ENCODE measurements around the gene ME1.

The ME1 gene

GRCh38 chr6:83247471-83247870 is 183.4 kb downstream of the ME1 start:
- Histone ChIP-seq H3K9me3 (ENCODE audit: control insufficient read depth in 1 of 2, low read length in 2 of 2) (no peaks in the 10 kb centered on the region), H3K27ac (ENCODE audit: low read depth, low read length) (no peak overlapping the region), H3K9ac (ENCODE audit: low read depth in 1 of 2, low read length in 2 of 2) (no peak overlapping the region), H3K27me3 (ENCODE audit: control insufficient read depth in 1 of 2, insufficient read depth in 2 of 2, low read length in 2 of 2) (no peaks in the 10 kb centered on the region), H3K4me3 (ENCODE audit: low read depth in 1 of 2, low read length in 2 of 2) (no peak overlapping the region), H3K36me3 (ENCODE audit: control insufficient read depth in 1 of 2, insufficient read depth in 2 of 2, low read length in 2 of 2) (peaks cover 3 to 9% of the 10 kb centered on the region in 2 donors), H3K4me1 (ENCODE audit: control insufficient read depth in 1 of 2, insufficient read depth in 2 of 2, low read length in 2 of 2) (no peaks in the 10 kb centered on the region)

DNA sequence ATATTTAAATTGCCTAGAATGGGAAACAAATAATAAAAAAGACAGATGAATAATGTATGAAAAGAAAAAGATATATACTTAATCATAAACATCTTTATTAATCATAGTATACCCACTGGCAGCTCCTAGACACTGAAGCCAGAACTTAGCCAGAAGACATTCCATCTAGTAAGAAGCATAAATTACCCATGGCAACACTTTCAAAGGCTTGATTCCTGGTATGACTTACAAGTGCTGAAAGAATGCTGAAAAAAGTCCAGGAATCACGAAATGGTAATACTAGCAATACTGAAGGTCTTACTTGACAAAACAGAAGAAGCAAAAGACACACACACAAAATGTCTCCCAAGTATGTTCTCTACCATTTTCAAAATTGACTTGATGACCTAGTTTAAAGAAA is 199.7 kb downstream of the ME1 start:
- Histone ChIP-seq H3K36me3 (ENCODE audit: control insufficient read depth in 1 of 2, insufficient read depth in 2 of 2, low read length in 2 of 2) (peaks cover 0 to 3% of the 10 kb centered on the region in 2 donors), H3K27me3 (ENCODE audit: control insufficient read depth in 1 of 2, insufficient read depth in 2 of 2, low read length in 2 of 2) (no peaks in the 10 kb centered on the region), H3K9ac (ENCODE audit: low read depth in 1 of 2, low read length in 2 of 2) (no peak overlapping the region), H3K9me3 (ENCODE audit: control insufficient read depth in 1 of 2, low read length in 2 of 2) (no peaks in the 10 kb centered on the region), H3K4me3 (ENCODE audit: low read depth in 1 of 2, low read length in 2 of 2) (no peak overlapping the region), H3K27ac (ENCODE audit: low read depth, low read length) (no peak overlapping the region), H3K4me1 (ENCODE audit: control insufficient read depth in 1 of 2, insufficient read depth in 2 of 2, low read length in 2 of 2) (no peaks in the 10 kb centered on the region)

DNA sequence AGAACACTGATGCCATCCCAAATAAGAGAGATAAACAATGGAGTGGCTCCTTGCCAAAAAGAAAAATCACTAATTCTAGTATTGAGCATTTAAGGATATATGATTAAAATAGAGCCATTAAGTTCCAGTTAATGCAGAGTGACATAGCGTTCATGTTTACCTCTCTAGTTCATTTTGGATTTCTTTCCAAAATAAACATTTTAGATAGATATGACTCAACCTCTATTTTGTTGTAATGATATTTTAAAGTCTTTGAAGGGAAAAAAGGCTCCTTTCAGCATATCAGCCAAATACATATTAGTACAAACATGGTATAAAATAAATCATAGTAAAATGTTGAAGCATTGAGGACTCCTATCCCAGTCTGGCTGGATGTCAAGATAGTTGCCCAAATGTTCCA is 204.3 kb downstream of the ME1 start:
- H3K4me3 ChIP-seq (ENCODE audit: low read depth in 1 of 2, low read length in 2 of 2) = no peak overlapping the region
- no peak overlapping the region for H3K9ac ChIP-seq (ENCODE audit: low read depth in 1 of 2, low read length in 2 of 2)
- no peaks in the 10 kb centered on the region for H3K4me1 ChIP-seq (ENCODE audit: control insufficient read depth in 1 of 2, insufficient read depth in 2 of 2, low read length in 2 of 2)
- H3K27ac ChIP-seq (ENCODE audit: low read depth, low read length) = no peak overlapping the region
- peaks cover 0 to 9% of the 10 kb centered on the region in 2 donors for H3K36me3 ChIP-seq (ENCODE audit: control insufficient read depth in 1 of 2, insufficient read depth in 2 of 2, low read length in 2 of 2)
- H3K27me3 ChIP-seq (ENCODE audit: control insufficient read depth in 1 of 2, insufficient read depth in 2 of 2, low read length in 2 of 2) = no peaks in the 10 kb centered on the region
- H3K9me3 ChIP-seq (ENCODE audit: control insufficient read depth in 1 of 2, low read length in 2 of 2) = no peaks in the 10 kb centered on the region

GRCh38 chr6:83221889-83222479 is 208.9 kb downstream of the ME1 start:
- H3K9me3 ChIP-seq (ENCODE audit: control insufficient read depth in 1 of 2, low read length in 2 of 2) = no peaks in the 10 kb centered on the region
- H3K27me3 ChIP-seq (ENCODE audit: control insufficient read depth in 1 of 2, insufficient read depth in 2 of 2, low read length in 2 of 2) = no peaks in the 10 kb centered on the region
- H3K27ac ChIP-seq (ENCODE audit: low read depth, low read length) = no peak overlapping the region
- no peak overlapping the region for H3K9ac ChIP-seq (ENCODE audit: low read depth in 1 of 2, low read length in 2 of 2)
- peaks cover 0 to 21% of the 10 kb centered on the region in 2 donors for H3K36me3 ChIP-seq (ENCODE audit: control insufficient read depth in 1 of 2, insufficient read depth in 2 of 2, low read length in 2 of 2)
- no peaks in the 10 kb centered on the region for H3K4me1 ChIP-seq (ENCODE audit: control insufficient read depth in 1 of 2, insufficient read depth in 2 of 2, low read length in 2 of 2)
- no peak overlapping the region for H3K4me3 ChIP-seq (ENCODE audit: low read depth in 1 of 2, low read length in 2 of 2)

GRCh38 chr6:83221276-83221675 is 209.6 kb downstream of the ME1 start:
- Histone ChIP-seq H3K4me3 (ENCODE audit: low read depth in 1 of 2, low read length in 2 of 2) (no peak overlapping the region), H3K27me3 (ENCODE audit: control insufficient read depth in 1 of 2, insufficient read depth in 2 of 2, low read length in 2 of 2) (no peaks in the 10 kb centered on the region), H3K36me3 (ENCODE audit: control insufficient read depth in 1 of 2, insufficient read depth in 2 of 2, low read length in 2 of 2) (peaks cover 0 to 21% of the 10 kb centered on the region in 2 donors), H3K4me1 (ENCODE audit: control insufficient read depth in 1 of 2, insufficient read depth in 2 of 2, low read length in 2 of 2) (no peaks in the 10 kb centered on the region), H3K9ac (ENCODE audit: low read depth in 1 of 2, low read length in 2 of 2) (no peak overlapping the region), H3K27ac (ENCODE audit: low read depth, low read length) (no peak overlapping the region), H3K9me3 (ENCODE audit: control insufficient read depth in 1 of 2, low read length in 2 of 2) (no peaks in the 10 kb centered on the region)

DNA sequence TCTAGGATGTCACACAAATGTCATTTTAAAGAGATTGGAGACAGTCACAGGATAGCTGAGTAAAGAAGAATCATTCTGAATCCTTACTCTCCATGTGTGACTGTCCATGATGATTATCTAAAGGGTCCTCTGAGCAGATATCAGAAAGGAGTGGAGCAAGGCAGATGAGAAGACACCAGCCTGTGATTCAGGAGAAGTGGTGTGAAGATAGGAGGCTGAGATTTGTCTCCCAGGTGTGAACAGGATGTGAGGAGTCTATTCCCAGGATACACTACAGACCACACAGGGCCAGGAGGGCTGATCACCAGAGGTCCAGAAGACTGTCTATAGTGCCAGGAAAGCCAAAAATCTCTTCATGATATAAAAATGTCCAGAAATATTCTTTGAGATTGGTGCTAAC is 210.7 kb downstream of the ME1 start:
- Histone ChIP-seq H3K4me1 (ENCODE audit: control insufficient read depth in 1 of 2, insufficient read depth in 2 of 2, low read length in 2 of 2) (no peaks in the 10 kb centered on the region), H3K27ac (ENCODE audit: low read depth, low read length) (no peak overlapping the region), H3K9ac (ENCODE audit: low read depth in 1 of 2, low read length in 2 of 2) (no peak overlapping the region), H3K36me3 (ENCODE audit: control insufficient read depth in 1 of 2, insufficient read depth in 2 of 2, low read length in 2 of 2) (peaks cover 0 to 21% of the 10 kb centered on the region in 2 donors), H3K27me3 (ENCODE audit: control insufficient read depth in 1 of 2, insufficient read depth in 2 of 2, low read length in 2 of 2) (no peaks in the 10 kb centered on the region), H3K9me3 (ENCODE audit: control insufficient read depth in 1 of 2, low read length in 2 of 2) (no peaks in the 10 kb centered on the region), H3K4me3 (ENCODE audit: low read depth in 1 of 2, low read length in 2 of 2) (no peak overlapping the region)

- H3K4me1 ChIP-seq (ENCODE audit: control insufficient read depth in 1 of 2, insufficient read depth in 2 of 2, low read length in 2 of 2) = no peaks in the 10 kb centered on the region
- no peaks in the 10 kb centered on the region for H3K27me3 ChIP-seq (ENCODE audit: control insufficient read depth in 1 of 2, insufficient read depth in 2 of 2, low read length in 2 of 2)
- no peak overlapping the region for H3K4me3 ChIP-seq (ENCODE audit: low read depth in 1 of 2, low read length in 2 of 2)
- no peak overlapping the region for H3K9ac ChIP-seq (ENCODE audit: low read depth in 1 of 2, low read length in 2 of 2)
- no peaks in the 10 kb centered on the region for H3K9me3 ChIP-seq (ENCODE audit: control insufficient read depth in 1 of 2, low read length in 2 of 2)
- H3K27ac ChIP-seq (ENCODE audit: low read depth, low read length) = no peak overlapping the region
- peaks cover 0 to 21% of the 10 kb centered on the region in 2 donors for H3K36me3 ChIP-seq (ENCODE audit: control insufficient read depth in 1 of 2, insufficient read depth in 2 of 2, low read length in 2 of 2)
Observed at GRCh38 chr6:83218646-83219045, 212.2 kb downstream of the ME1 start.

DNA sequence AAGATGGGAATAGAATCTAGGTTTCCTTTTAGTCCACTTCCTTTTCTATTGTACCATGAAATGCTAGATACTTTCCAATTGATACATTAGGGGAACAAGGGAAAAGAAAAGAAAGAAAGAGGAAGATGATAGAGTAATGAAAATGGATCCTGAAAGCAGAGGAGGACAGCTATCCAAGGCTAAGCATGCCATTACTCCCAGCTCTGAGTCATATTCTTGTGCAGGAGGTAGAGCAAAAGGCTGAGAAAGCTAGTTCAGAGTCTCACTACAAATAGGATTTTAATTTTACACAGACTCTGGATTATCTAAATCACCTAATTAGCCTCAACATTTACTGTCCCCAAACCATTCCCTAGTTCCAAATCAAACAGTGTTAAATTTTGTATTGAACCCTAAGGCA is 214.0 kb downstream of the ME1 start:
- H3K27ac ChIP-seq (ENCODE audit: low read depth, low read length) = no peak overlapping the region
- H3K27me3 ChIP-seq (ENCODE audit: control insufficient read depth in 1 of 2, insufficient read depth in 2 of 2, low read length in 2 of 2) = no peaks in the 10 kb centered on the region

GRCh38 chr6:83215131-83216047 is 215.5 kb downstream of the ME1 start:
- H3K9ac ChIP-seq (ENCODE audit: low read depth in 1 of 2, low read length in 2 of 2) = no peak overlapping the region
- no peaks in the 10 kb centered on the region for H3K4me1 ChIP-seq (ENCODE audit: control insufficient read depth in 1 of 2, insufficient read depth in 2 of 2, low read length in 2 of 2)
- no peak overlapping the region for H3K4me3 ChIP-seq (ENCODE audit: low read depth in 1 of 2, low read length in 2 of 2)
- no peaks in the 10 kb centered on the region for H3K27me3 ChIP-seq (ENCODE audit: control insufficient read depth in 1 of 2, insufficient read depth in 2 of 2, low read length in 2 of 2)
- H3K27ac ChIP-seq (ENCODE audit: low read depth, low read length) = no peak overlapping the region
- peaks cover 3 to 11% of the 10 kb centered on the region in 2 donors for H3K36me3 ChIP-seq (ENCODE audit: control insufficient read depth in 1 of 2, insufficient read depth in 2 of 2, low read length in 2 of 2)
- H3K9me3 ChIP-seq (ENCODE audit: control insufficient read depth in 1 of 2, low read length in 2 of 2) = no peaks in the 10 kb centered on the region

More for the DNA sequence above, 214.0 kb downstream of the ME1 start:
- no peaks in the 10 kb centered on the region for H3K4me1 ChIP-seq (ENCODE audit: control insufficient read depth in 1 of 2, insufficient read depth in 2 of 2, low read length in 2 of 2)
- H3K4me3 ChIP-seq (ENCODE audit: low read depth in 1 of 2, low read length in 2 of 2) = no peak overlapping the region
- H3K9ac ChIP-seq (ENCODE audit: low read depth in 1 of 2, low read length in 2 of 2) = no peak overlapping the region
- H3K36me3 ChIP-seq (ENCODE audit: control insufficient read depth in 1 of 2, insufficient read depth in 2 of 2, low read length in 2 of 2) = peaks cover 0 to 15% of the 10 kb centered on the region in 2 donors
- H3K9me3 ChIP-seq (ENCODE audit: control insufficient read depth in 1 of 2, low read length in 2 of 2) = no peaks in the 10 kb centered on the region

GRCh38 chr6:83202031-83202430 is 228.8 kb downstream of the ME1 start:
- H3K9me3 ChIP-seq (ENCODE audit: control insufficient read depth in 1 of 2, low read length in 2 of 2) = no peaks in the 10 kb centered on the region
- H3K9ac ChIP-seq (ENCODE audit: low read depth in 1 of 2, low read length in 2 of 2) = no peak overlapping the region
- no peaks in the 10 kb centered on the region for H3K27me3 ChIP-seq (ENCODE audit: control insufficient read depth in 1 of 2, insufficient read depth in 2 of 2, low read length in 2 of 2)
- no peak overlapping the region for H3K27ac ChIP-seq (ENCODE audit: low read depth, low read length)
- no peak overlapping the region for H3K4me3 ChIP-seq (ENCODE audit: low read depth in 1 of 2, low read length in 2 of 2)
- no peaks in the 10 kb centered on the region for H3K4me1 ChIP-seq (ENCODE audit: control insufficient read depth in 1 of 2, insufficient read depth in 2 of 2, low read length in 2 of 2)
- H3K36me3 ChIP-seq (ENCODE audit: control insufficient read depth in 1 of 2, insufficient read depth in 2 of 2, low read length in 2 of 2) = peaks cover 0 to 5% of the 10 kb centered on the region in 2 donors
